HG02970 (cell line): Measurements from ENCODE around the gene ZNF320.
"Not testable (repeated sequence)": the region's sequence is repeated elsewhere in the genome, so short reads cannot be mapped to it uniquely, and the experiment has no call there.

ENCODE experiments used
- ATAC-seq: cut with Tn5 transposase; IDR thresholded peaks from one replicate; pipeline ENCODE4 v1.9.1; 2021; ENCODE audit warnings: mild to moderate bottlenecking, moderate library complexity, moderate number of reproducible peaks; ENCODE audit not compliant: unreplicated experiment, low FRiP score

ZNF320 gene

DNA sequence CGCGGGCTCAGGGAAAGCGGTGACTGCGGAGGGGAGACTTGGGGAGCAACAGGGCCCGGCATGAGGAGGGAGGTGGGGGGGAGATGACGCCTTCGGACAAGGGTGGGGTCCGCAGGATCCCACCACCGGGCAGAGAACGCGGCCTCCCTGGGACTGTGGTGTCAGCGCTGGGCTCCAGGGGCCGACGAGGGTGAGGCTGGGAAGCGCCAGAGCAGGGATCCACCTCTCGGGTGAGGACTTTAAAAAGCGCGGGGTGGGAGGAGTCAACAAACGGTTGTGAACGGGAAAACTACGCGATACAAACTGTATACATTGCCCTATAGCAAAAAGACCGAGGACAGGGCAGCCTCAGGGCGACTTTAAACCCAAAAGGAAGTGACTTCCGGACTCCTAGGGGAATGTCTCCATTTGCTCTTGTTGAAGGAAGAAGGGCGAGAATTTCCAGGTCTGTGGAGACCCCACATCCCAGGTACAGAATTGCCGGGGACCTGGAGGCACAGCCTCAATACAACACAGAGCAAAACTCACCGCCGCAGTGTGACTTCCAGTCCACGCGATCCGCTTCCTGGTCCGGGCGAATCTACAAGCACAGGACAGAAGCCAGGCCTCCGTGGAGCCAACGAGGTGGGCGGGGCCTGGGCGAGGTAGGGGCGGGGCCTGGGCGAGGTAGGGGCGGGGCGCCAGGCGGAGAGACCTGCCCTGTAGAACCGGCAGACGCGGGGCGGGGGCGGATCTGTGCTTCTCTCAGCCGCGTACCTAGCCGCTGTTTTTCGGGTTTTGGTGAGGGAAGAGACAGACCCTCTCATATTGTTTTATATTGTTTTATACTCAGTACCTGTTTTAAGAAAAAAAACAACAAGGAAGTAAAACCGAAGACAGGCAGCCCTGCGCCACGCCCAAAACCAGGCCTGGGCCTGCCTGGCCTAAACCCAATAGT is 25.7 kb upstream of the ZNF320 start, which contains the start of gene ZNF888:
Gene ZNF888 (minus strand): TSS at position 588 of the 937 bp plus-strand sequence. CDS start 5,555 bp downstream, outside the sequence.
- peak; percentile 82 for ATAC-seq

DNA sequence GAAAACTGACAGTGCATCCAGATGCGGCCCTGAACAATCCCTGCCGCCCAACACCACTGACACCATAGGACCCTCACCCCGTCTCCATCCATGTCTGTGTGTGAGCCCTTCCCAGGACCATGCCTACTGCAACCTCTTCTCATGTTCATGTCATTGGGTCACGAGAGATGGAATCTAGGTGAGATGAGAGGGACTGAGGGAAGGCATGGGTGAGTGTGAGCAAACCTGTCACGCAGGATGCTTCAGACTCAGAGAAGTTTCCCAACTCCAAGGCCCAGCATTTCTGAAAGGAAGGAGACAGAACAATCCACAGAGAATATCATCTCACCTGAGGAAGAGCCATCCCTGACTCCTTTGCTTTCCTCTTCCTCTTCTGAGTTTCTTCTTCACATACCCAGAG is 20.1 kb upstream of the ZNF320 start:
- ATAC-seq, result no peak

DNA sequence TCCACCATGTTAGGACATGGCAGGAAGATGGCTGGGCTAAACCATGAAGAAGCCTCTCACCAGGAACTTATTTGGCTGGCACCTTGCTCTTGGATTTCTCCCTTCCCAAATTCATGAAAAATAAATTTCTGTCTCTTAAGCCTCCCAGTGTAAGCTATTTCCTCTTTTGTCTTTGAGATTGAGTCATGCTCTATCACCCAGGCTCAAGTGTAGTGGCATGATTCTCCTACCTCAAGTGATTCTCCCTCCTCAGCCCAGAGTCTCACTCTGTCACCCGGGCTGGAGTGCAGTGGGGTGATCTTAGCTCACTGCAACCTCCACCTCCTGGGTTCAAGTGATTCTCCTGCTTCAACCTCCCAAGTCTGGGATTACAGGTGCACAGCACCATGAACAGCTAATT is 13.2 kb upstream of the ZNF320 start:
- no peak for ATAC-seq

DNA sequence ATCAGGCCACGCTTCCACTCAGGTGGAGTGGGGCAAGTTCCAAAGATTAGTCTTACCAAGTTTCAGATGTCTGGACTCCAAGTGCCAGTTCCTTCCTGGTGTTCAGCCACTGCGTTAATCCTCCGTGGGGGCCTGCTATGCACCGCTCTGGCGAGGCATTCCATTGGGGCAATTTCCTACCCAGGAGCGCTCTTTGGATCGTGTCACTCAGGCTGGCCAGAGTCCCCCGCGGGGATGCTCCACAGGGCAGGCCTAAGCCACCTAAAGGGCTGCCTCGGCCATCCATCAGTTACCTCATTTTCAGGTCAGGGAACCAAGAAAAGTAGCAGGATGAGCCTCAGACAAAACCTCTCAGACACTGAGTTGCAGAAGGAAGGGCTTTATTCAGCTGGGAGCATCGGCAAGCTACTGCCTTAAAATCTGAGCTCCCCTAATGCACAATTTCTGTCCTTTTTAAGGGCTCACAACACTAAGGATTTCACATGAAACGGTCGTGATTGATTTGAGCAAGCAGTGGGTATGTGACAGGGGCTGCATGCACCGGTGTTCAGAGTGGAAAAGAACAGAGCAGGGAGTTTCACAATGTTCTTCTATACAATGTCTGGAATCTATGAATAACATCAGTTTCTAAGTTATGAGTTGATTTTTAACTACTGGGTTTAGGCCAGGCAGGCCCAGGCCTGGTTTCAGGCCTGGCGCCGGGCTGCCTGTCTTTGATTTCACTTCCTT is 6.8 kb upstream of the ZNF320 start:
- not testable (repeated sequence) for ATAC-seq

DNA sequence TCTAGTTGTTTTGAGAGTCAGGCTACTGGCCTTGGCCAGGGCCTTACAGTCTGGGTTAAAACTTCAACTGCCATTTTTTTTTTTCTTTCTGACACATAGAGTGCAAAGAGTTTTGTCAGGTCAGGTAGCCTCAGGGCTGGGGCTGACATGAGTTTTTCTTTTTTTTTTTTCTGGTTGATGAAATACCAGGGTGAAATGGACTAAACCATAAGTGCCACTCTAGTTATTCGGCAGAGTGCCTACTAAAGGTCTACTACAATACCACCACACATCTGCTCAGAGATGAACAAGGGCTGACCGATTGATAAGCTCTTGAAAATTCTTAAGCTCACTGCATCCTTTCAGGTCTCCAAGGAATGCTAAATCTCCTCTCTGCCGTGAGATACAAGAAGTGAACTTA is 4.4 kb upstream of the ZNF320 start:
- ATAC-seq, result no peak

DNA sequence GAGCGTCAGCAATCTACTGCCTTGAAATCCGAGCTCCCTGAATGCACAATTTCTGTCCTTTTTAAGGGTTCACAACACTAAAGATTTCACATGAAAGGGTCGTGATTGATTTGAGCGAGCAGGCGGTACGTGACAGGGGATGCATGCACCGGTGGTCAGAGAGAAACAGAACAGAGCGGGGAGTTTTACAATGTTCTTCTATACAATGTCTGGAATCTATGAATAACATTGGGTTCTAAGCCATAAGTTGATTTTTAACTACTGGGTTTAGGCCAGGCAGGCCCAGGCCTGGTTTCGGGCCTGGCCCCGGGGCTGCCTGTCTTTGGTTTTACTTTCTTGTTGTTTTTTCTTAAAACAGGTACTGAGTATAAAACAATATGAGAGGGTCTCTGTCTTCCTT is 1.2 kb upstream of the ZNF320 start:
- not testable (repeated sequence) for ATAC-seq

DNA sequence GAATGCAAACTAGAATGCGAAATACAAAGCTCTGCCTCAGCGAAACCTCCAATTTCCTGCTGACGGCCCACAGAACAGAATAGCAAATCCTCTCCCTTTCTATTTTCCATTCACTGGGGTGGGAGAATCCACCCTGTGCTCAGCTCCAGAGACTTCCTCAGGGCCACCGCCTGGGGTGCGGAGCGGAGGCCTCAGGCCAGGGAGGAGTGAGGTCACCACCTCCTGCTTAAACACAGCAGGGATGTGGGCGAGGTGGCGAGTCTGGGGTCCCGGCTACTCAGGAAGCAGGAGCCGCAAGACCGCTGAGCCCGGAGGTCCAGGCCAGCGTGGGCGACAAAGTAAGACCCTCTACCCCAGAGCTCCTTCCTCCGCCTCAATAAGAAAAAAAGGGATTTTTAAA is 666 bp upstream of the ZNF320 start:
- ATAC-seq, result no peak

DNA sequence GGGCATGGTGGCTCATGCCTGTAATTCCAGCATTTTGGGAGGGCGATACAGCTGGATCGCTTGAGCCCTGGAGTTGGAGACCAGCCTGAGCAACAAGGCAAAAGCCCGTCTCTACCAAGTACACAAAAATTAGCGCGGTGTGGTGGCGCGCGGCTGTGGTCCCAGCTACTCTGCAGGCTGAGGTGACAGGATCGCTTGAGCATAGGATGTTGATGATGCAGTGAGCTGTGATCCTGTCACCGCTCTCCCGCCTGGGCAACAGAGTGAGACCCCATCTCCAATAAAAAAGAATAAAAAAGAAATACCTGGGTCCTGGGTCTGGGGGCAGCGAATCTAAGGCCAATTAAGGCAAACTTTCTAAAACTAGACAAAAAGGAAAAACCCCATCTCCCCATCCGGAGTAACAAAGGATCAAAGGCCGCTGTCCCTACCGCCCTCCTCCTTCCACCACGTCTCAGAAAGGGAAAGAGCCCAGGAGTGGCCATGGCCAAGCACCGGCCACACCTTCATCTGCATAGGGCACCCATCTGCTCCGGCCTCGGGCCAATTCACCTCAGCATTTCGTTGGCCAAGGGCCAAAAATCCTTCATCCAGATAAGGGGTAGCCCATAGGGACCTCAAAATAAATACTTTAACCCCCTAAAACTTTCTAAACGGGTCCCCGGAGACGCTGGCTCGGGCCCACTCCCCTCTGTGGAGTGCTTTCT is 851 bp downstream of the ZNF320 start:
- no peak for ATAC-seq

DNA sequence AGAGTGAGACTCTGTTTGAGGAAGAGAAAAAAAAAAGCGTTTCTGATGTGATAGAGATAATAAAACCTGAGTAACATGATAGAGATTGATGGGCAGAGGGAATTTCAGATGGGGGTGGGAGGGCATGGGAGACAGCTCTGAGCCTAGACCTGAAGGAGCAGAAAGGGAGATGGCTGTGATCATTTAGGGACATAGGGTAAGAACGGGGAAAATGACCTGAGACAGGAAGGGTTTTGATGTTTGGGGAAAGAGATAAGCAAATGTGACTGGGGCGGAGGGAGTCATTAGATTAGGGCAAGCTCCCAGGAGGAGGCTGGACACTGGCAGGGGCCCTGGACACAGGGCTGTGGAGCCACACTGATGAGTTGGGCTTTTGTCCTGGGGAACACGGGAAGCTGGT is 6.1 kb downstream of the ZNF320 start:
- no peak for ATAC-seq

DNA sequence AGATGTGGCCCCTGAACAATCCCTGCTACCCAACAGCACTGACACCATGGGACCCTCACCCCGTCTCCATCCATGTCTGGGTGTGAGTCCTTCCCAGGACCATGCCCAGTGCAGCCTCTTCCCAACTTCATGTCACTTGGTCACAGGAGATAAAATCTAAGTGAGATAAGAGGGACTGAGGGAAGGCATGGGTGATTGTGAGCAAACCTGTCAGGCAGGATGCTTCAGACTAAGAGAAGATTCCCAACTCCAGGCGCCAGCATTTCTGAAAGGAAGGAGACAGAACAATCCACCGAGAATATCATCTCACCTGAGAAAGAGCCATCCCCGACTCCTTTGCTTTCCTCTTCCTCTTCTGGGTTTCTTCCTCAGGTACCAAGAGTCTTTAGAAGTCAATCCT is 7.5 kb downstream of the ZNF320 start:
- no peak for ATAC-seq

DNA sequence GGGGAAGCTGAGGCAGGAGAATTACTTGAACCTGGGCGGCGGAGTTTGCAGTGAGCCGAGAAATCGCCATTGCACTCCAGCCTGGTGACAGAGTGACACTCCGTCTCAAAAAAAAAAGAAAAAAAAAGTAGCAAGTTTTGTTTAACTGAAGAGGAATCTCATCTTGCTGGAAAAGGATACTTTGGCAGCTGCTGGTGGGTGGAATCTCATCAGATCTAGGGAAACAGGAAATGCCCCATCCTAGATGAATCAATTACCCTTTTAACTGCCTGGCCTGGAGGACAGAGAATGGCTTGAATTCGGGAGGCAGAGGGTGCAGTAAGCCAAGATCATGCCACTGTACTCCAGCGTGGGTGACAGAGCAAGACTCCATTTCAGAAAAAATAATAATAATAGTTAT is 8.4 kb downstream of the ZNF320 start:
- ATAC-seq, result no peak

DNA sequence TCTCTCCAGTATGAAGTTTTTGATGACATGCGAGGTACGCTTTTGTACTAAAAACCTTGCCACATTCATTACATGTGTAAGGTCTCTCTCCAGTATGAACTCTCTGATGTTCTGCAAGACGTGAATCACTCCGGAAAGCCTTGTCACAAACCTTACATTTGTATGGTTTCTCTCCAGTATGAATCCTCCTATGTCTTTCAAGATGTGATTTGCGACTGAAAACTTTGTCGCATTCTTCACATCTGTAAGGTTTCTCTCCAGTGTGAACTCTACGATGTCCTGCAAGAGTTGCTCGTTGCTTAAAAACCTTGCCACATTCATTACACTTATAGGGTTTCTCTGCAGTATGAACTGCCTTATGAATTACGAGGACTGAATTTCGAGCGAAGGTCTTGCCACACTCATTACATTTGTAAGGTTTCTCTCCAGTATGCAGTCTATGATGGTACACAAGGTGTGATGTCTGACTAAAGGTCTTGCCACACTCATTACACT is 16.5 kb downstream of the ZNF320 start:
- ATAC-seq, result no peak

DNA sequence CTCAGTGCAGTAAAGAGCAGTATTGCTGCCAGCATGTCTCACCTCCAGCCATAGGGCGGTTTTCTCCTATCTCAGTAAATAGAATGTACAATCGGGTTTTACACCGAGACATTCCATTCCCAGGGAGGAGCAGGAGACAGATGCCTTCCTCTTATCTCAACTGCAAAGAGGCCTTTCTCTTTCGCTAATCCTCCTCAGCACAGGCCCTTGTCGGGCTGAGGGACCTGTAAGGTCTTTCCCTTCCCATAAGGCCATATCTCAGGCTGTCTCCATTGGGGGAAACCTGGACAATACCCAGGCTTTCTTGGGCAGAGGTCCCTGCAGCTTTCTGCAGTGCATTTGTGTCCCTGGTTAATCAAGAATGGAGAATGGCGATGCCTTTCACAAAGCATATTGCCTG is 24.4 kb downstream of the ZNF320 start:
- not testable (repeated sequence) for ATAC-seq

DNA sequence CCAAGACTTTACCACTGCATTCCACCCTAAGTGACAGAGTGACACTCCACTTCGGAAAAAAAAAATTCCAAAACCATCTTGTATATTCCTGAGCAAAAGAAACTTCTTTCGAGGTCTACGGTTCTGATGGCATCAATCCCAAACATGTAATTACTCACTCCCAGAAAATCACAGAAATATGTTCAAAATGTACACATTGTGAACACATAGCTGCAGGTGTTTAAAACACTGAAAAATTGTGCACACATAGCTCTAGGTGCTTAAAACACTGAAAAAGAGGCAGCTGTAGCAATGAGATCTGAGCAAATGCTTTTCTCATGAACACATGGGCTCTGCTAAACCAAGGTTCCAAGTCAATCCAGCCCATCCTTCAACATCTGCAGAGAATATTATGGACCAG is 26.0 kb downstream of the ZNF320 start:
- no peak for ATAC-seq

DNA sequence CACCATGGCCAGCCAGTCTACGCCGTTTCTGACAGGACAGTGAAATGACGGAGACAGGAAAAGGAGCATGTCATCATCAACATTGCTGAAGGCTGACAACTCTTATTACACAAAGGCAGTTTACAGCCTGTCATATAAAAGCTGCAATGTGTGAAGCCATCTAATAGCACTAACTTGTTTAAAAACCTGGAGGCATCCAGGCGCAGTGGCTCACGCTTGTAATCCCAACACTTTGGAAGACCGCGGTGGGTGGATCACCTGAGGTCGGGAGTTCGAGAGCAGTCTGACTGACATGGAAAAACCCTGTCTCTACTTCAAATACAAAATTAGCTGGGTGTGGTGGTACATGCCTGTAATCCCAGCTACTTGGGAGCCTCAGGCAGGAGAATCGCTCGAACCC is 29.4 kb downstream of the ZNF320 start:
- not testable (repeated sequence) for ATAC-seq

DNA sequence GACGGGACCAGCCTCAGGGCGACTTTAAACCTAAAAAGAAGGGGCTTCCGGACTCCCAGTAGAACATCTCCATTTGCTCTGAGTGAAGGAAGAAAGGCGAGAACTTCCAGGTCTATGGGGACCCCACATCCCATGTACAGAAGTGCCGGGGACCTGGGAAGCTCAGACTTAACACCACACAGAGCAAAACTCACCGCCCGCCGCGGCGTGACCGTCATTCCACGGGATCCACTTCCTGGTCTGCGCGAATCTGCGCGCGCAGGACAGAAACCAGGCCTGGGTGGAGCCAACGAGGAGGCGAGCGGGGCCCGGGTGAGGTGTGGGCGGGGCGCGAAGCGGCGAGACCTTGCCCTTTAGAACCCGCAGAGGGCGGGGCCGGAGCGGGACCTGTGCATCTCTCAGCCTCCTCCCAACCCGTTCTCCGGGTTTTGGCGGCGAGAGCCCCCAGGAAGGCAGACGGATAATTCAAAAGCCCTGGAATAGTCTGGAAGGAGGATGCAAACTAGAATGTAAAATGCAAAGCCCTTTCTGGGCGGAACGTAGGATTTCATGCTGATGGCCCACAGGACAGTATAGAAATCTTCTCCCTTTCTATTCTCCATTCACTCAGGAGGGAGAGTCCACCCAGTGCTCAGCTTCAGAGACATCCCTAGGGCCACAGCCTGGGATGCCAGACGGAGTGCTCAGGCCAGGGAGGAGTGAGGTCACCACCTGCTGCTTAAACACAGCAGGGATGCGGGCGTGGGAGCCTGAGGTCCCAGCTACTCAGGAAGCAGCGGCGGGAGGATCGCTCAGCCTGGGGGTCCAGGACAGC is 39.9 kb downstream of the ZNF320 start, which contains the start of gene ZNF468:
Gene ZNF468 (minus strand): TSS at position 242 of the 814 bp plus-strand sequence. CDS start 3,347 bp downstream, outside the sequence.
- ATAC-seq, result peak; percentile 93

DNA sequence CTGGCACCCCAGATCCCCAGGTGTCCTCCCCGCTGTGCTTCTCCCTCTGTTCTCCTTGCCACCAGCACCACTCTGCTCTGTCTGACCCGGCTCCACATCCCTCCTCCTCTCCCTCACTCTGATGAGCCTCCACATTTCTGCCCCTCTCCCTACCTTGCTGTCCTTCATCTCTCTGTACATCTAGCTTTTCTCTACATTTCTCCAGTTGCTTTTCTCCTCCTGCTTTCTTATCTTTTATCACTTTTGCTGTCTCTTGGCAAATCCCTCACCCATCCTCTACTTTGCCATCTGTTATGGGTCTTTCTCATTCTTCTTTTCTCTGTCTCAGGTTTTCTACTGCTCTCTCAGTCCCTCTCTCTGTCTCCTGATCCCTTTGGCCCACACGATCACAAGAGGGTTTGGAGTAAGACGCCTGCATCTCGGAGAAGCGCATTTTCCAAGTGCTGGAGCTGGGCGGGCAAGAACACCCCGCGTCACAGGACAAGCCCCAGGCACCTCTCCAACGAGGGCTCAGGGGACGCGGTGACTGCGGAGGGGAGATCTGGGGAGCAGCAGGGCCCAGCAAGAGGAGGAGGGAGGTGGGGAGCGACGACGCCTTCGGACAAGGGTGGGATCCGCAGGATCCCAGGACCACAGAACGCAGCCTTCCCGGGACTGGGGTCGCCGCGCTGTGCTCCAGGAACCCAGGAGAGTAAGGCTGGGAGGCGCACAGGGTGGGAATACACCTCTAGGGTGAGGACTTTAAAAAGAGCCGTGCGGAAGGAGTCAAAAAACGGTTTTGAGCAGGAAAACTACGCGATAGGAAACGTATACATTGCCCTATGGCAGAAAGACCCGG is 40.7 kb downstream of the ZNF320 start:
- not testable (repeated sequence) for ATAC-seq
